Measurements from ENCODE around the gene BARHL1.

GRCh38 chr9:132596200-132596599, 13.8 kb downstream of the BARHL1 start:
- TF ChIP-seq POLR2A (IDR thresholded peaks at IDR 0.05) (no peak), CTCF (IDR thresholded peaks at IDR 0.05) (no peak)

Data from Peyer's patch (tissue), 4 donors.